ENCODE measurements around the gene CLEC16A.

- no peak for TF ChIP-seq CTCF (IDR thresholded peaks at IDR 0.05)
- TF ChIP-seq POLR2AphosphoS5 (IDR thresholded peaks at IDR 0.05), result no peak
- TF ChIP-seq POLR2A (IDR thresholded peaks at IDR 0.05), result no peak
These were observed 234.1 kb downstream of the CLEC16A start for GRCh38 chr16:11178424-11178823.

Measured in breast epithelium (tissue), 3 donors.